ENCODE measurements around the gene CPTP.

CPTP gene

GRCh38 chr1:1281533-1282321, 42.9 kb upstream of the CPTP start:
- Histone ChIP-seq H4K20me1 (ENCODE audit: low read depth, low read length) (no peaks in the 10 kb centered on the region), H3K9me2 (replicated peaks; ENCODE audit: insufficient read depth, low read length) (no peaks in the 10 kb centered on the region), H3K27ac (ENCODE audit: low read depth, low read length) (no peak overlapping the region), H3K9ac (ENCODE audit: low read length) (no peak overlapping the region), H3K79me2 (ENCODE audit: insufficient read depth, low read length) (no peaks in the 10 kb centered on the region), H3K9me3 (ENCODE audit: insufficient read depth, low read length) (no peaks in the 10 kb centered on the region), H3K4me2 (ENCODE audit: low read depth, low read length, poor library complexity, severe bottlenecking) (no peak overlapping the region), H3K27me3 (ENCODE audit: low read length) (no peaks in the 10 kb centered on the region), H3K36me3 (ENCODE audit: low read length) (no peaks in the 10 kb centered on the region), H3K4me3 (ENCODE audit: insufficient read depth, low read length, poor library complexity, severe bottlenecking) (no peak overlapping the region), H3F3A (ENCODE audit: insufficient read depth) (no peaks in the 10 kb centered on the region), H2AFZ (ENCODE audit: low read depth, low read length, severe bottlenecking) (no peak overlapping the region)
- TF ChIP-seq EZH2phosphoT487 (conservative IDR thresholded peaks at IDR 0.05; ENCODE audit: low read length) (no peak), CTCF (IDR thresholded peaks at IDR 0.05; ENCODE audit: insufficient read depth, low read length, poor library complexity, severe bottlenecking) (no peak)

DNA sequence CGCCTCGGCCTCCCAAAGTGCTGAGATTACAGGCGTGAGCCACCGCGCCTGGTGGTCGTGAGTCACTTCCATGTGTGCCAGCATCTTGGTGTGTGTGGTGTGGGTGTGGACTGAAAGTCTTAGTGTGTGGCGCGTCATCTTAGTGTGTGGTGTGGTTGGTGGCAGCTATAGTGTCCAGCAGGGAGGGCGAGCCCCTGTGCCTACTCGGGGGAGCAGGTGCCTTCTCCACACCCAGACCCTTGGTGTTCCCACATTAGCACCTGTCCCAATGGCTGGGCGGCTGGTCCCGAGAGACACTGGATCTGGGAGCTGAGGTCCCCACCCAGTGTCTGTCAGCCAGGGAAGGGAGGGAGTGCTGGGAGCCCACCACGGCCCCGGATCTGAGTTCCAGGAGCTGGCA, 41.6 kb upstream of the CPTP start:
- Histone ChIP-seq H3K79me2 (ENCODE audit: insufficient read depth, low read length) (no peaks in the 10 kb centered on the region), H3K36me3 (ENCODE audit: low read length) (no peaks in the 10 kb centered on the region), H3K4me2 (ENCODE audit: low read depth, low read length, poor library complexity, severe bottlenecking) (no peak overlapping the region), H4K20me1 (ENCODE audit: low read depth, low read length) (no peaks in the 10 kb centered on the region), H3K9ac (ENCODE audit: low read length) (no peak overlapping the region), H3K27me3 (ENCODE audit: low read length) (no peaks in the 10 kb centered on the region), H2AFZ (ENCODE audit: low read depth, low read length, severe bottlenecking) (no peak overlapping the region), H3K27ac (ENCODE audit: low read depth, low read length) (no peak overlapping the region), H3K9me2 (replicated peaks; ENCODE audit: insufficient read depth, low read length) (no peaks in the 10 kb centered on the region), H3F3A (ENCODE audit: insufficient read depth) (no peaks in the 10 kb centered on the region), H3K9me3 (ENCODE audit: insufficient read depth, low read length) (no peaks in the 10 kb centered on the region), H3K4me3 (ENCODE audit: insufficient read depth, low read length, poor library complexity, severe bottlenecking) (no peak overlapping the region)
- no peak for TF ChIP-seq CTCF (IDR thresholded peaks at IDR 0.05; ENCODE audit: insufficient read depth, low read length, poor library complexity, severe bottlenecking)
- TF ChIP-seq EZH2phosphoT487 (conservative IDR thresholded peaks at IDR 0.05; ENCODE audit: low read length): no peak

DNA sequence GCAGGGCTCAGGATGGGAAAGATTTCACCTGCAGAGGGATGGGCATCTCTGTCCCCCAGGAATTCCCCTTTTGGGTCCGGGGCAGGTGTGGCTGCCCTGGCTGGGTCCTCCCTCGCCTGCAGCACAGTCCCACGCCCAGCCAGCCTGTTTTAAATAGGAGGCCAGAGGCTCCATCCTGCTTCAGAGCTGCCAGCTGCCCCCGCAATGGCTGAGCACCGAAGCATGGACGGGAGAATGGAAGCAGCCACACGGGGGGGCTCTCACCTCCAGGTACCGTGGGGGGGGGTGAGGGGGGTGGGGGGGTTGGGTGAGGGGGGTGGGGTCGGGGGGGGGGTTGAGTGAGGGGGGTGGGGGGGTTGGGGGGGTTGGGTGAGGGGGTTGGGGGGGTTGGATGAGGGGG, 40.8 kb upstream of the CPTP start:
- H3K27ac ChIP-seq (ENCODE audit: low read depth, low read length): no peak overlapping the region
- H4K20me1 ChIP-seq (ENCODE audit: low read depth, low read length): no peaks in the 10 kb centered on the region
- no peak overlapping the region for H3K4me2 ChIP-seq (ENCODE audit: low read depth, low read length, poor library complexity, severe bottlenecking)
- H3K9ac ChIP-seq (ENCODE audit: low read length): no peak overlapping the region
- H2AFZ ChIP-seq (ENCODE audit: low read depth, low read length, severe bottlenecking): no peak overlapping the region
- no peaks in the 10 kb centered on the region for H3K9me3 ChIP-seq (ENCODE audit: insufficient read depth, low read length)
- TF ChIP-seq CTCF (IDR thresholded peaks at IDR 0.05; ENCODE audit: insufficient read depth, low read length, poor library complexity, severe bottlenecking): no peak
- TF ChIP-seq EZH2phosphoT487 (conservative IDR thresholded peaks at IDR 0.05; ENCODE audit: low read length): no peak
- H3K4me3 ChIP-seq (ENCODE audit: insufficient read depth, low read length, poor library complexity, severe bottlenecking): no peak overlapping the region
- H3F3A ChIP-seq (ENCODE audit: insufficient read depth): no peaks in the 10 kb centered on the region
- H3K9me2 ChIP-seq (replicated peaks; ENCODE audit: insufficient read depth, low read length): no peaks in the 10 kb centered on the region
- H3K79me2 ChIP-seq (ENCODE audit: insufficient read depth, low read length): no peaks in the 10 kb centered on the region
- H3K36me3 ChIP-seq (ENCODE audit: low read length): no peaks in the 10 kb centered on the region
- no peaks in the 10 kb centered on the region for H3K27me3 ChIP-seq (ENCODE audit: low read length)
